Cerebellar cortex (tissue), 1 donor: ENCODE results near the gene LTBR.
A peak's percentile ranks its signal among the peaks of the same experiment; 100 is the strongest.

Experiments used
- DNase-seq: peaks from one replicate; pipeline ENCODE4 v3.0.0-alpha.2; 2015; ENCODE audit warnings: low spot score

Gene LTBR

DNA sequence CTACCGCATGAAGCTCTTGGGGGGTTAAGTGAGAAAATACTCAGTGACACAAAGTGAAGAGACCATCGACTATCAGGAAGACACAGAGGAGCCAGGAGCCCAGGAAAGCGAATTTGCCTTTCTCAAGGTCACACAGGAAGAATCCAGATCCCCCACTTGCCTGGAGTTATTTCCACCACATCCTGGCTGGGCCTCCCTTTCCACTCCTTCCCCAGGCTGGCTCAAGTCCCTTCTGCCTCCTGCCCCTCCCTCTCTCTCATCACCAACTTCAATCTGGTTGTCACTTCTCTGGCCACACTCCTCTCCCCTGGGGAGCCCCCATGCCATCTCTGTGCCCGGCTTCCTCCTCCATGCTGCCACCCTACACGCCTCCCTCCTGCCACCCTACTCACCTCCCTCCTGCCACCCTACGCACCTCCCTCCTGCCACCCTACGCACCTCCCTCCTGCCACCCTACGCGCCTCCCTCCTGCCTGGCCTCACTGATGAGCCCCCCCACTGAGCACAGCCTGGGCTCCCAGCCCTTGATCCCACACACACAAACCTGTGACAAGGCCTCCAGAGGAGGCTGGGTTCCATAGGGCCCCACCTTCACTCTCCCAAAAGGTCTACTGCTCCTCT, 14.9 kb upstream of the LTBR start:
- no peak for DNase-seq

DNA sequence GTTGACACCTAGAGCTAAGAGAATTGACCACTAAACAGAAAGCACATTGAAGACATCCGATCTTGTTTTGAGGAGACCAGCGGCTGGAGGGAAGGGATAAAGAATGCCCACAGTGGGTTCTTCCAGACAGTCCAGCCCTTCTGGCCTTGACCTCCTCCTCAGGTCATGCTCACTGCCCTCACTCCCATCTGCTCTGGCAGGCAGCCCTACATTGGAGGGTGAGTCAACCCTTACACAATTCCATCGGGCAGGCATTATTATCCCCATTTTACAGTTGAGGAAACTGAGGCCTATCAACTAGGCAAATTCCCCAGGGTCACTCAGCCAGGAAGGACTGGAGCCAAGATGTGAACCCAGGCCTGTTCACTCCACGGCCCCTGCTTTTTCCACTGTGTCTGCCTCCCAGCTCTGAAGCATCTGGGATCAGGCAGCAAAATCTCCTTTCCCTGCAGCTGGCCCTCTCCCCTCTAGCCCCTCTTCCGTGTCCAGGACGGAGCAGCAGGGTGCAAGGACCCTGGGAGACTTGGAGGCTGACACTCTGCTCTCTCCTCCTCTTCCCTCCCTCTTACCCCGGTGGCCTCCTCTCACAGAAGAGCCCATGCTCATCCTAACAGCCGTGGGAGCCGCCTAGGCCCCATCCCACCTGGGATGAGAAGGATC, 13.9 kb upstream of the LTBR start:
- DNase-seq, result no peak

DNA sequence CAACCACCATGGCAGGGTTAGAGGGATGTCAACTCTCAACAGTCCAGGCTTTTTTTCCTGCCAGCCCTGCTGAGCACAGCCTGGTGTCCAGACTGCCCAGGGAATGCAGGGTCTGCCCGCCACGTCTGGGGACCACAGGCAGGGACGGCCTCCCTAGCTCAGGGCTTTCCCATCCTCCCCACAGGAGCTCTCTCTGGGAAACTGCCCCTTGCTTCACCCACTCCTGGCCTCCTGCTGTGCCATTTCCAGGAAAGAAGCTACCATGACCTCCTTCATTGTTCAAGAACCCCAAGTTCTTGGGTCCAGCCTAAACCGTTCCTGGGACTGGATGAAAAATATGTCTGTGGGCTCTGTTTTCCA, 13.4 kb upstream of the LTBR start:
- no peak for DNase-seq

DNA sequence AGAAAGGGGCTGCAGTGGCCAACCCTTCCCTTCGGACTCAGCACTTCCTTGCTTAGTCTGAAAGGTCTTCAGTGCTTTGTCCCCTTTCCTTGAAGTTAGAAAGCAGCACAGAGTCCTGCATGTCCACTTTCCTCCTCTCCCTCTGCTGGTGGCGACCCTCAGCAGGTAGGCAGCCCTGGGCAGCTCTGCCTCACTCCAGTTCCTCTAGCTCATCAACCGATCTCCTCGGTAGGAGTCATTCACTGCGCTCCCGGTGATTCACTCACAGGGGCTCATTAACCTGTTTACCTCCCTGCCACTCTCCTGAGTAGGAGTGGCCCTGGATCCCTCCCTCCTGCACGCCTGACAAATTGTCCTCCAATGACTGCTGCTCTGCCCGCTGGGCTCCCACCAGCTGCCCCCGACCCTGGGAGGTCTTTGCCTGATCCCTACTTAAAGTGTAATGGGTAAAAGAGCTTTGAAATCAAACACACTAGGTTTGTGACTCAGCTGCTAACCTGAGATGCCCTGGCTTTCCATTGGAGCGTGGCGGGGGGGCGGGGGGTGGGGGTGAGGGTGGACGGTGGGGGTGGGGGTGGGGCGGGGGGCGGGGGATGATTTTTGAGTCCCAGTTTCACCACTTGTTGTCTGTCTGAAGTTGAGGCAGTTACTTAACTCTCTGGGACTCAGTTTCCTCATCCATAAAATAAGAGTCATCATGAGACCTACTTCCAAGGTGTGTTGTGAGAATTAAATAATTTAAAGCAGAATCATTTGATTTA, 12.8 kb upstream of the LTBR start:
- DNase-seq, result peak; percentile 87

DNA sequence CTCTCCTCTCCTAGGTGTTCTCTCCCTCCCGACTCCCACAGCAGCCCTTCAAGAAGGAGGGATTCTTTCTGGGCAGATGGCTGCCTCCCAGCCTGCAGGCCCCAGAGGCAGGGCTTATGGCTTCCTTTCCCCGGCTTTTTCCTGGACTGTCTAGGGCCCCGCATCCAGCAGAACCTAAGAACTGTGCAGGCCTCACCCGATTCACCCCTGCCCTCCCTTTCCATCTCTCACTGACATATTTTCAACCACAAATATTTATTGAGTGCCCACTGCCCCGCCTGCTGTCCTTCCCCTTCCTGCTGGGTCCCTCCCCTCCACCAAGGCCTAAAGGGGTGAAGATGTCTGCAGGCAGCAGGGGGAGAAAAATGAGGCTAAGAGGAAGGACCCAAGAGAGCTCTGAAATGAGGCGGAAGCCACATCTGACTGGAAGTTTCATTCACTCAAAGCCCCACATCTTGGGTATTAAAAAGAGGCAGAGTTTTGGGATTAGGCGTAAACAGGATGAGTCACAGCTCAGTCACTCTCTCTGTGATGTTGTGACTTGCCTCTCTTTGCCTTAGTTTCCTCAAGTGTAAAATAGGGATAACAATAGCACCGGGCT, 11.5 kb upstream of the LTBR start:
- no peak for DNase-seq

DNA sequence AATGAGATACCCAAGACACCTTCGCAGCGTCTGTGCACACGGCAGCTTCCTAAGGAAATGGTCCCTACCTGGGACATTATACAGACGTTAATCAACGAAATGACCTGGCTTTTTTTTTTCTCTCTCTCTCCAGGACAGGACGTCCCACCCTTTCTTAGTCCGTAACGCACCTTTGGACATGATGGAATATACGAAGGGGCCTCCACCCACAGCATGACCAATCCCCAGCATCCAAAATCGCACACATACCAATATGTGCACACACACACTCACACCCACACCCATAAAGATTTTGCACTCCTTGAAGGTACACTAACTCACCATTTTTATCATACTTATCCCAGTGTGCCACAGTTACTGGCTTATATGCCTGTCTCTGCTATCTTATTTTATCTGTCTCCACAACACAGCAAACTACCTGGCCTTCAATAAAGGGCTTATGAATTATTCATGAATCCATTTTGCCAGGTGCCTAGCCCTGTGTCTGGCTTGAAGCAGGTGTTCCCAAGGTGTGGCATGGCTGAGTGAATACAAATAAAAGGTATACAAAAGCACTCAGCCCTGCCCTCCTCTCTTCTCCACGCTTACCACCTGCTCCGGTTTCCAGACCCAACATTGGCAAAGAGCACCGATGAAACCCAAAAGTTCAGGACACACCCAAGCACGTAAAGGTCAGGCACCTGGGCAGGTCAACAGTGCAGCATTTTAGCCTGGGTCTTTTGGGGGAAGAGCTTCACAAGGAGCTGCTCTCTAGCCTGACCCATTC, 10.8 kb upstream of the LTBR start:
- no peak for DNase-seq

DNA sequence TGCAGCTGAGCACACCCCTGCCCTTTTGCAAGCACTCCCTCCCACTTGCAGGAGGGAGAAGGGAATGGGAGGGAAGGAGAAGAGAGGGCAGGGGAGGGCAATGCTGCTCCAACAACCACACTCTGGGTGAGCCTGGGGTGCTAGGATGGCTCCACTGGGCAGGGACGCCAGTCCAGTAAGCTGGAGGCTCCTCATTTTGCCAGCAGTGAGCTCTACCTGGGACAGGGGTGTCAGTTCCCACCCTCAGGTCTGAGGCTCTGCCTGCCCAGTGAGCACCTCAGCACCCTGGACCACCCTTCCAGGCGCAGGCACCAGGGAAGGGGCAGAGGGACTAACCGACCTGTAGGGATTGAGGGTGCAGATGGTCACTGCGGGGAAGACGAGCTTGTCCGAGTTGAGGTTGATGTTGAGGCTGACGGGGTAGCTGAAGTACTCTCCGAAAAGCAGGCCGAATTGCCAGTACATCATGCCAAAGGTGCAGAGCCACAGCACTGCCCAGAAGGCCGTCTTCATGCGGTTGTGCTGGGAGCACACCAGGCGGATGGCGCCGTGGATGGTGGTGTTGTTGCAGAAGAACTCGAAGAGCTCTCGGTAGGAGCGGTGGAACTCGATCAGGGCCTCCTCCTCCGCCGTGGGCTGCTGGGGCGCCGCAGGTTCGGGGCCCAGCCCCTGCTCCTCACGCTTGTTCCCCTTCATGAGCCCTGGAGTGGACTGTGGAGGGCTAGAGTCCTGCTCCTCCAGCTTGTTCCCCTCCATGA, 9.8 kb upstream of the LTBR start:
- DNase-seq, result no peak

DNA sequence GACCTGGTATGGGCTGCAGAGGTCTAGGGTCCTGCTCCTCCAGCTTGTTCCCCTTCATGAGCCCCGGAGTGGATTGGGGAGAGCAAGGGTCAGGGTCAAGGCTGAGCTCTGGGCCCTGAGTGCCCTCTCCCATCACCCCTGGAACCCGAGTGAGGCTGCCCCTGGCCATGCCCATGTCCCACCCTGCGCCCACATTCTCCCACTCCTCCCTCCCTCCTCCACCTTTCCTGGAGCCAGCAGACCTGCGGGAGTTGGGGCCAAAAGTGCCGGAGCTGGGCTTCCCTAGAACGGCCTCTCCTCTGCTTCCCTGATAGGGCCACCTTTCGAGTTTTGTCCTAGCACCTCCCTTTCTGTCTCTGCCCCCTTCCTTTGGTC, 9.2 kb upstream of the LTBR start:
- no peak for DNase-seq

DNA sequence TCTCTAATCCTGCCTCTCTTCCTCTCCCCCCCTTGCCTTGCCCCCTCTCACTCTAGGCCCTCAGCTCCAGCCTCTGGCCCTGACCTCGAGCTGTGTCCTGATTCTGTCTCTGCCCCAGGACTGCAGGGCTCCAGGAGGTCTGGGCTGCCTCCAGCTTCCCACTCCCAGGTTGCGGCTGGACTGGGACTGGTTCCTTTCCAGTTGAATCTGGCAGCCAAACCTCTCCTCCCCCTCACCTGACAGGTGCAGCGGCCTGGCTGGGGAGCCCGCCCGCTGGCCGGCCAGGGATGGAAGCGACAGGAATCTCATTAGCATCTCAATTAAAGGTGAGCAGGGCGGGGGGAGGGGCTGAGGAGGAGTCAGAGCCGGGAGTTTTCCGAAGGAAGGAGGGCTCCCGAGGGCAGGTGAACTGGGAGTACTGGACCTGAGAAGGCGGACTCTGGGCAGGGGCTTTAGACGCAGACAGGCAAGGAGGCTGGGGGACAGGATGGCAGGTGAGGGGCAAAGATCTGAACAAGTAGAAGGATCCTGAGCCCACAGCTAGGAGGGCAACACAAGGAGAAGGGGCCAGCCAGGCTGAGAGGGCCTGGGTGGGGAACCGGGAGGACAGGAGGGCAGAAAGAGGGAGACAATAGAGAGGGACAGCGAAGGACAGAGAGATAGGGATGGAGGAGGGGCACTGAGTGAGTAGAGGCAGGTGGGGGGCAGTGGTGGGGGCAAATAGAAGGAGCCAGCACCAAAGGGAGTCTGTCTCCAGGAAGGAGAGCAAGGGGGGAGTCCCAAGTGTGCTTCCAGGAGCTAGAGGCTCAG, 8.5 kb upstream of the LTBR start, which contains the start of gene SCNN1A:
TSS of gene SCNN1A (minus strand) at position 295 of the 810 bp plus-strand sequence. CDS start 780 bp downstream, outside the sequence.
- peak; percentile 41 for DNase-seq

DNA sequence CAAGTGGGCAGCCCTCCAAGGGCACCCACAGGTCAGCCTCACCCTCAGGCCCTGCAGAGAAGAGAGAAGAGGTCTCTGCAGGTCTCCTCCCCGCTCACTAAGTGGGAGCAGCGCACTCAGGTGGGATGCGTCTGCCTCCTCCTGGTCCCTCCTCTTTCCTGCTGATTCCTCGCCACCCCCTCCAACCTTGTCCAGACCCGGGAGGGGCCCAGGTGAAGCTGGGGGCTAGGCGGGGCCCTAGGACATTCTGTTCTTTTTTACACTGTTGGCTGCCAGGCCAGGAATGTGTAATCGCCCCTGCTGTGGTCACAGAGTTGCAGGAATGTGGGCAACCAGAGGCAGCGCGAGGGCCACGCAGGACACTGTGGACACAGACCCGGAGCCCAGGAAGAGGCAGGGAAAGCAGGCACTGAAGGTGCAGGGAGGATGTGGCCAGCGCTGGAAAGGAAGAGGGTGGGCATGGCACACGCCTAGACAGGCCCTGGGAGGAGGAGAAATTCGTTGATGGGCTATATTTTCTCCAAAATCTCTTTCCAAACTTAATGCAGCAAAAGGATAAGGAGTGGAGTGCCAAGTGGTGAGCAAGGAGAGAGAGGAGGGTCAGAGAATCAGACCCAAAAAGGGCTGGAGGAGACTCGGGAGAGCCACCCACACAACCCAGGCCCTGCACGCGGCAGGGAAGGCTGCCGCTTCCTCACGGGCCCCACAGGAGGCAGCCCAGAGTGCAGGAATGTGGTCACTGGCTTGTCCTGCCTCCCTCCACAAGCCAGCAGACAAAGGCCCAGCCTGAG, 7.7 kb upstream of the LTBR start:
- no peak for DNase-seq

DNA sequence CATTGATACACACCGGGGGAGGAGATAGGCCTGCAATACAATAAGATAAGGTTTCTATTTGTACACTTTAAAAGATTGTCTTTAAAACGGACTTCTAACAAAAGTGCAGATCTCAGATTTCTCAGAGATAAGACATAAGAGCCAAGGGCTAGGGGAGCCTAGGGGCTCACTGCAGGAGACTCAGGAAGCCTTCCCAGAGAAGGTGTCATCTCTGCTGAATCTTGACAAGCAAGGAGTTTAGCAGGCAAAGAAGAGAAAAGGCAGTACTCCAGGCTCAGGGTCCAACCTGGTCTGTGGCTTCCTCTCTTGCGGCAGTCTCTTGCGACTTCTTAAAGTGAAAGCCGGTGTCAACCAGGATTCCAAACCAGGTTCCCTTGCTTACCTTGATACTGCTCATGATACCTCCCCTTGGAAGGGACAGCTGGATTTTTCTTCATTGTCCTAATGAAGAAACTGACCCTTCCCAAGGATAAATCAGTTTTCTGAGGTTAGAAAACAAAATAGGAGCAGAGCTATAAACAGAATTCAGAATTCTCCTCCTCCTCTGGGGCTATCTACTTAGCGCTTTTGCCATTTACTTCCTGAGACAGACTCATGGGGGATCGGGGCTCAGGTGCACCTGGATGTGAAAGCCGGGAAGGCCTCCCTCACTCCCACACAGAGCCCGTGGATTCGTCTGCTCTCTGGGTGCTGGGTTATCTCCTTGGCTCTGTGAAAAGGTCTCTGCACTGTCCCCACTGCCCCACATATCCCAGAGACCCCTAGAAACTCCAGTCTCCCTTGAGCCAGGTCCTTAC, 6.9 kb upstream of the LTBR start:
- DNase-seq, result no peak

DNA sequence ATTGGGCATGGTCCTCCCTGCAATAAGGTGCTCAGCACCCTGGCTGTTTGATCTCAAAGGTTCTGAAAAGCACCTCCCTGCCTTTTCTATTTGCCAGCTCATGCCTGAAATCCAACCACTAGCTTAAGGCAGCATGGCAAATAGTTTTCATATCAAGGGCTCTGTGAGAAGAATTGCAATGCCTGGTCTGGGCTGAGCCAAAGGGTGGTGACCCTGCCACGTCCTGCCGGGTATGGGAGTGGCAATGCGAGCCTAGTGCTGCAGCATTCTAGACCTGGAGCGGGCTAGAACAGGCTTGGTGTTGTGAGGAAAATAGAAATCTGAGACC, 6.3 kb upstream of the LTBR start:
- no peak for DNase-seq

DNA sequence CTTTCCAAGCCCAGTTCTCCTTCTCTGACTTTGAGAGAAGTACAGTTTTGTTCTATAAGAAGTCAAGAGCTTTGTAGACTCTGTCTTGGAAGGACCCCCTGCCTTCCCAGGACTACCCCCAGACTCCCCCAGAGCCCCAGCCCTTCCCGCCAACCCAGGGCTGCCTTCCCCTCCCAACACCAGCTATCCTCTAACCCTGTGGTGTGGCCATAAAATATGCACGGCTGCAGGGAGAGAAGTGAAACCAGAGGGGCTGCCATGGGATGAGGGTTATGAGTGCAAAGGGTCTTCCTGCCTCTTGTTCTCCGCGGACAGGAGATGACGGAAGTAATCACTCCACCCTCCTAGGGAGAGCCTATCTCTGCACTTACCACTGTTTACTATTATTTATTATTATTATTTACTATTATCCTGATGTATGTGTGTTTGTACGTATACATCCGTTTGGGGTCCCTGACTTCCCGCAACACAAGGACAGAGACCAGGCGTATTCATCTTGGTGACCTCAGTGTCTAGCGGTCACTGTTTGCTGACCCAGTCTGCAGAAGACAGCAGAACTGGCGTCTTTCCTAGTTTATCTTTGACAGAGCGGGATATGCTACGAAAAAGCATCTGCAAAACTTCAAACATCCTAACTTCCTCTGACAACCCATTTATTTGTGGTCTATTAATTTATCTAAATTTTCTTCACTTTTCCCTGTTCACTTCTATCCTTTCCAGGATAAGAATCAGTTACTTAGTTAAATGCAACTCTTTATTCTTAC, 5.1 kb upstream of the LTBR start:
- DNase-seq, result no peak

DNA sequence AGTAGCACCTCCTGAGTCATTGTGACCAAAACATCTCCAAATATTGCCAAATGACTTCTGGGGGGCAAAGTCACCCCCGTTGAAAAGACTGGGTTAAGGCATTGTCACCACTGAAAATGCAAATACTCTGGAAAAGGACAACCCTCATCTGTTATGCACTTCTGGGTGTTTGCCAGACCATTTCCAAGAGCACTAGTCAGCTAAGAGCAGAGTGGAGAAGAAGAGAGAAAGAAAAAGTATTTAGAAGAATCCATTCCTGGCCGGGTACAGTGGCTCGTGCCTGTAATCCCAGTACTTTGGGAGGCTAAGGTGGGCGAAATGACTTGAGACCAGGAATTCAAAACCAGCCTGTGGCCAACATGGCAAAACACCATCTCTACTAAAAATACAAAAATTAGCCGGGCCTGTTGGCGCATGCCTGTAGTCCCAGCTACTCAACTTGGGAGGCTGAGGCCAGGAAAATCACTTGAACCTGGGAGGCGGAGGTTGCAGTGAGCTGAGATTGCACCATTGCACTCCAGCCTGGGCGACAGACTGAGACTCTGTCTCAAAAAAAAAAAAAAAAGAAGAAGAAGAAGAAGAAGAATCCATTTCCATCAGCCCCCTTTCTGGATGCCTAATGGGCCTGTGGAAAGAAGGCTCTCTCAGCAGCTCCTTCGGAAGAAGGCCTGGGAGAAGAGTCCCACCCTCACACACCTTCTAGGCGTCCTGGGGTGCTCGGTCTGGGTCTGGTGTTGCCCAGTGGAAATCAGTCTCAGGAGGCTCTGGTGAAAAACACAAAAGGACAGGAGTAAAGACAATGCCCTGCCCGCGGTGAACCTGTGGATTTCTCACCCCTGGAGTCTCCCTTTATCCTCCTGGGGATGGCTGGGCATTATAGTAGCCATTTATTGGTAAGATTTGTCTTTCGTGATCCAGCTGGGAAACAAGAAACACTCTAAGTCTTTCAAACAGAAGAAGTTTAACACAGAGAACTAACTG, 3.5 kb upstream of the LTBR start:
- DNase-seq, result no peak

DNA sequence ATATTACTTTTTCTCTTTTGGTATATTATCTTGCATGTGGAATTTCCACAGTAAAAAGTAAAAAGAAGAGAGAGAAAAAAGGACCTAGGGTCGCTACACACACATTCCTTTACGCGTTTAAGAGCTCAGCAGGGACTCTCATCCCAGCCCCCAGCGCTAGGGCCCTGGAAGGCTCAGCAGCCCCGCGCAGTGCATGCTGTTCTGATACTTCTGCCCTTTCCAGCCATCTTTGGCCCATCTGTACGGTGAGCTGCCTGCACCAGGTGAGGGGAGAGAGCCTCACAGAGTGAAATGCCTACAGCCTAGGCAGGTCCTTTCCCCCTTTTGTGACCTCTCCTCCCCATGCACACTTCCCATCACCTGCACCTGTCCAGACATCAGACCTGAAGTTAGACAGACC, 1.6 kb upstream of the LTBR start:
- no peak for DNase-seq

DNA sequence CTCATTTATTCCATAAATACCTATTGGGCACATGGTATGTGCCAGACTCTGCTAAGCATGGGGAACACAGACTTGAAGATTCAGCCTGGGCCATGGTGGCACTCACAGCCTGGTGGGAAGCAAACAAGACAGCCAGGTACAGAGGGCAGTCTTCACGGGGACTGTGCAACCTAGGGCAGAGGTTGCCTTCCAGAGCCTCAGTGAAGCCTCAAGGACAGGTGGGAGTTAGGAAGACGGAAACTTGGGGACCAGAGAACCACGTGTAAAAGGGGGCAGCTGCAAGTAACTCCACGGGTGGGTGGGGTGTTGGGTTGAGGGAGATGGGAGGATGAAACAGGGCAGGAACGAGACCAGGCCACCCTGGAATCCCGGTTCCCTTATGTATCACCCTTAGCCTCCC, 980 bp upstream of the LTBR start:
- DNase-seq, result no peak
